ENCODE measurements around the gene CDC42BPG. TPM values are rescaled to one million over a fixed set of nuclear protein-coding genes. Genes with fewer than 3 reads are reported as not detected.
A peak's percentile ranks its signal among the peaks of the same experiment; 100 is the strongest.

The CDC42BPG gene
- total RNA-seq, 1 donor from 2014 or later = 16.3 TPM

- Histone ChIP-seq H3K4me3 (no peak overlapping the region), H3K27ac (no peak overlapping the region), H3K36me3 (peaks cover 40% of the 10 kb centered on the region), H3K9me3 (no peaks in the 10 kb centered on the region), H3K27me3 (ENCODE audit: low read depth) (no peaks in the 10 kb centered on the region), H3K4me1 (peaks cover 5% of the 10 kb centered on the region)
- ATAC-seq = no peak
- no peak for TF ChIP-seq CTCF (IDR thresholded peaks at IDR 0.05)
- DNase-seq = peak; percentile 34
- intact Hi-C loops (cut with DNase I) = no loop called here
Observed at GRCh38 chr11:64791781-64792291, 52.6 kb downstream of the CDC42BPG start.

- TF ChIP-seq CTCF (IDR thresholded peaks at IDR 0.05) = no peak
- no peaks in the 10 kb centered on the region for H3K9me3 ChIP-seq
- H3K36me3 ChIP-seq = peaks cover 31% of the 10 kb centered on the region
- peak; percentile 28 for DNase-seq
- ATAC-seq = no peak
- no peak overlapping the region for H3K4me3 ChIP-seq
- no peaks in the 10 kb centered on the region for H3K27me3 ChIP-seq (ENCODE audit: low read depth)
- peaks cover 5% of the 10 kb centered on the region for H3K4me1 ChIP-seq
- intact Hi-C loops (cut with DNase I) = no loop called here
- H3K27ac ChIP-seq = no peak overlapping the region
Observed at GRCh38 chr11:64790205-64791095, 54.0 kb downstream of the CDC42BPG start.

- Histone ChIP-seq H3K27ac (no peak overlapping the region), H3K4me1 (peaks cover 5% of the 10 kb centered on the region), H3K36me3 (peaks cover 31% of the 10 kb centered on the region), H3K4me3 (no peak overlapping the region), H3K9me3 (no peaks in the 10 kb centered on the region), H3K27me3 (ENCODE audit: low read depth) (no peaks in the 10 kb centered on the region)
- DNase-seq (peak; percentile 38), ATAC-seq (no peak)
- no peak for TF ChIP-seq CTCF (IDR thresholded peaks at IDR 0.05)
- intact Hi-C loops (cut with DNase I) = no loop called here
Observed at GRCh38 chr11:64789331-64790204, 54.9 kb downstream of the CDC42BPG start.

- H3K4me3 ChIP-seq = no peak overlapping the region
- no peak for TF ChIP-seq CTCF (IDR thresholded peaks at IDR 0.05)
- no peaks in the 10 kb centered on the region for H3K9me3 ChIP-seq
- intact Hi-C loops (cut with DNase I) = no loop called here
- H3K36me3 ChIP-seq = peaks cover 31% of the 10 kb centered on the region
- ATAC-seq (peak in 1 of 2 donors; percentile 22), DNase-seq (peak; percentile 31)
- H3K27me3 ChIP-seq (ENCODE audit: low read depth) = no peaks in the 10 kb centered on the region
- H3K4me1 ChIP-seq = peaks cover 5% of the 10 kb centered on the region
- no peak overlapping the region for H3K27ac ChIP-seq
Observed at GRCh38 chr11:64788321-64789215, 55.9 kb downstream of the CDC42BPG start.
